Ovary (tissue), 3 donors: ENCODE measurements around the gene SMG1.
"Not testable (repeated sequence)": the region's sequence is repeated elsewhere in the genome, so short reads cannot be mapped to it uniquely, and the experiment has no call there.

Experiments
- CTCF ChIP-seq, 3 donors: fragments of 450-650 bp in 2 of 3; fragments of 200-600 bp in 1 of 3; IDR thresholded peaks; one replicate each; pipeline versions ENCODE4 v1.5.1 to v1.8.0; 2016 to 2022; ENCODE audit warnings: antibody characterized with exemption in 3 of 3, mild to moderate bottlenecking in 1 of 3
- EP300 ChIP-seq: sonication (generic); formaldehyde crosslinking; IDR thresholded peaks from one replicate; pipeline ENCODE4 v1.6.1; 2017; ENCODE audit warnings: antibody characterized with exemption
- POLR2A ChIP-seq: fragments of 450-650 bp; IDR thresholded peaks from one replicate; pipeline ENCODE4 v1.6.1; 2017; ENCODE audit warnings: antibody characterized with exemption, mild to moderate bottlenecking, moderate library complexity
- donor health status: DM: no; HTN: no; CAD: no.

GRCh38 chr16:18866277-18866823, 59.9 kb downstream of the SMG1 start:
- TF ChIP-seq CTCF (IDR thresholded peaks at IDR 0.05); POLR2A; EP300: not testable (repeated sequence)
